Measurements from ENCODE around the gene CDK14.

The CDK14 gene

DNA sequence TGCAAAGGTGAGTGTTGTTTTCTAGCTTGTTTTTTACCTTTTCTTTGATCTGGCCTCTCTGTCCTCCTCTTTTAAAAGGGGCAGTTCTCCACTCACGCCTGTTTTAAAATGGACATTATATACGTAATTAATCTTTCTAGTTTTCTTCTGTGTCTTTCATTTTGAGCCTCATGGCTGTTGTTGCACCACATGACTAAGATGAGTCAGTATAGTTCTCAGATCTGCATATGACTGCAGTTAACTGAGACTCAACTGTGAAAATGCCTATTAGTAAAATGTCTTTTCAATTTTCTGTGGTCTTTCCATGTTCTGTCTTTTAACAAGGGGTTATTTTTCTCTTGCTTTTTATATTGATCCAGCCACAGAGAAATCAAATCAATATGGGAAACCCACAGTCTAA, 296.1 kb downstream of the CDK14 start:
- Histone ChIP-seq H3K9me3 (ENCODE audit: low read depth, low read length) (no peaks in the 10 kb centered on the region), H3K36me3 (ENCODE audit: insufficient read depth, low read length) (no peaks in the 10 kb centered on the region), H3K4me3 (no peak overlapping the region), H3K27ac (no peak overlapping the region), H3K9ac (ENCODE audit: insufficient read length) (no peak overlapping the region)
- TF ChIP-seq EZH2 (IDR thresholded peaks at IDR 0.05): no peak
- TF ChIP-seq POLR2AphosphoS5 (IDR thresholded peaks at IDR 0.05; ENCODE audit: borderline replicate concordance, low read depth, low read length): no peak
- no peak for TF ChIP-seq FOXP2 (optimal IDR thresholded peaks at IDR 0.05; ENCODE audit: control extremely low read depth, extremely low read length, insufficient read depth)
- no peak for DNase-seq (ENCODE audit: low read depth, low spot score)

DNA sequence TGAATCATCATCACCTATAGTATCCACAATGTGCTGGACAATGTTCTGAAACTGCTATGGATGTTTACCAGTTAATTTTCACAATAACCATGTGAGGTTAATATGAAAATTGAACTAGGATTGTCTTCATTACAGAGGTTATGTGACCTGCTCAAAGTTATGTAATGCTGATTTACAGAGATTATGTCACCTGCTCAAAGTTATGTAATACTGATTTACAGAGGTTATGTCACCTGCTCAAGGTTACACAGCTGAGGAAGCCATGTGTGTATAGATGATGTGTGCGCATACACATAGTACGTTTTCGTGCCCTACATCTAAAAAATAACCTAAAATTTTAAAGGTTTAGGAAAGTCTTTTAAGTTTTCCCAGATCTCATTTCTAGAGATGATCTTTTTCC, 298.0 kb downstream of the CDK14 start:
- H3K36me3 ChIP-seq (ENCODE audit: insufficient read depth, low read length): peaks cover 1% of the 10 kb centered on the region; the same call in 1 of the 2 replicates
- no peaks in the 10 kb centered on the region for H3K9me3 ChIP-seq (ENCODE audit: low read depth, low read length)
- no peak for TF ChIP-seq EZH2 (IDR thresholded peaks at IDR 0.05)
- no peak for TF ChIP-seq FOXP2 (optimal IDR thresholded peaks at IDR 0.05; ENCODE audit: control extremely low read depth, extremely low read length, insufficient read depth)
- no peak for TF ChIP-seq POLR2AphosphoS5 (IDR thresholded peaks at IDR 0.05; ENCODE audit: borderline replicate concordance, low read depth, low read length)
- DNase-seq (ENCODE audit: low read depth, low spot score): no peak
- H3K9ac ChIP-seq (ENCODE audit: insufficient read length): no peak overlapping the region
- H3K4me3 ChIP-seq: no peak overlapping the region
- H3K27ac ChIP-seq: no peak overlapping the region

DNA sequence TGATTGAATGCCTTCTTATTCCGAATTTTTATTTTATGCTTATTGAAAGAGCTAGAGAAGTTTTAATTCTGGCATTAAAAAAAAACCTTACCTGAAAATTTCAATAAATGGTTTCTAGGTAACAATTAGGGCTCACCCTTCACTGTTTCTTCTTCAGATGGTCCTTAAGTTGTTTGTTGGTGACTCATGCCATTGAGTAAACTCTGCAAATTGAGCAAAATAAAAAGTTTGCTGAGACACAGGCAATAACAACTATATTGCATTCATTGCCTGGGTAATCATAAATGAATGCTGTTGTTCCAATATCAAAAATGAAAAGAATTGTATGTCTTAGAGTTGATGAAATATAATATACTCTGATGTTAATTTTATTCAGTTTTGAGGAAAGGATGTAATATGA, 300.3 kb downstream of the CDK14 start:
- no peak for DNase-seq (ENCODE audit: low read depth, low spot score)
- Histone ChIP-seq H3K9me3 (ENCODE audit: low read depth, low read length) (no peaks in the 10 kb centered on the region), H3K27ac (no peak overlapping the region), H3K4me3 (no peak overlapping the region), H3K9ac (ENCODE audit: insufficient read length) (no peak overlapping the region), H3K36me3 (ENCODE audit: insufficient read depth, low read length) (peaks cover 23% of the 10 kb centered on the region)
- no peak for TF ChIP-seq FOXP2 (optimal IDR thresholded peaks at IDR 0.05; ENCODE audit: control extremely low read depth, extremely low read length, insufficient read depth)
- no peak for TF ChIP-seq EZH2 (IDR thresholded peaks at IDR 0.05)
- TF ChIP-seq POLR2AphosphoS5 (IDR thresholded peaks at IDR 0.05; ENCODE audit: borderline replicate concordance, low read depth, low read length): no peak

DNA sequence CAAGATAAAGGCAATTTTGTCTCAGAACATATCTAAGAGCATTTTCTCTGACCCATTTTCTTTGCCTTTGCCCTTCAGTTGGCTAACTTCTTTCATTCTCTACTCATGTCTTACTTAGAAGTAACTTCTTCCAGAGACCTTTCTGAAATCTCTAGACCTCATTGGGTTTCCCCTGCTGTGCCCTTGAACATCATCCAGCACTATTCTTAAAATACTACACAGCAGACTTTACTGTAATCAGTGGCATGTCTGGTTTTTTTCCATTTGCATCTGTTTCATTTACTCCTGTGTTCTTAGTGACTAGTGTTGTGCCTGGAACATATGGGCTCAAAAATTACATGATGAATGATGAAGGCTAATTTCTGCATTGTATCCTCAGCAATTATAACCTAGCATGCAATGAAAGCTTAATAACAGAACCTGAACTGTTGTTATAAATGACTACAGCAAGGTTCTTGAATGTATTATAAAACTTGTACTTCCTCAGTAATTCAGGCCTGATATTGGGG, 301.9 kb downstream of the CDK14 start:
- H3K27ac ChIP-seq: no peak overlapping the region
- H3K36me3 ChIP-seq (ENCODE audit: insufficient read depth, low read length): peaks cover 32% of the 10 kb centered on the region
- no peak overlapping the region for H3K4me3 ChIP-seq
- DNase-seq (ENCODE audit: low read depth, low spot score): no peak
- H3K9ac ChIP-seq (ENCODE audit: insufficient read length): no peak overlapping the region
- H3K9me3 ChIP-seq (ENCODE audit: low read depth, low read length): no peaks in the 10 kb centered on the region
- no peak for TF ChIP-seq EZH2 (IDR thresholded peaks at IDR 0.05)
- no peak for TF ChIP-seq POLR2AphosphoS5 (IDR thresholded peaks at IDR 0.05; ENCODE audit: borderline replicate concordance, low read depth, low read length)
- TF ChIP-seq FOXP2 (optimal IDR thresholded peaks at IDR 0.05; ENCODE audit: control extremely low read depth, extremely low read length, insufficient read depth): no peak

DNA sequence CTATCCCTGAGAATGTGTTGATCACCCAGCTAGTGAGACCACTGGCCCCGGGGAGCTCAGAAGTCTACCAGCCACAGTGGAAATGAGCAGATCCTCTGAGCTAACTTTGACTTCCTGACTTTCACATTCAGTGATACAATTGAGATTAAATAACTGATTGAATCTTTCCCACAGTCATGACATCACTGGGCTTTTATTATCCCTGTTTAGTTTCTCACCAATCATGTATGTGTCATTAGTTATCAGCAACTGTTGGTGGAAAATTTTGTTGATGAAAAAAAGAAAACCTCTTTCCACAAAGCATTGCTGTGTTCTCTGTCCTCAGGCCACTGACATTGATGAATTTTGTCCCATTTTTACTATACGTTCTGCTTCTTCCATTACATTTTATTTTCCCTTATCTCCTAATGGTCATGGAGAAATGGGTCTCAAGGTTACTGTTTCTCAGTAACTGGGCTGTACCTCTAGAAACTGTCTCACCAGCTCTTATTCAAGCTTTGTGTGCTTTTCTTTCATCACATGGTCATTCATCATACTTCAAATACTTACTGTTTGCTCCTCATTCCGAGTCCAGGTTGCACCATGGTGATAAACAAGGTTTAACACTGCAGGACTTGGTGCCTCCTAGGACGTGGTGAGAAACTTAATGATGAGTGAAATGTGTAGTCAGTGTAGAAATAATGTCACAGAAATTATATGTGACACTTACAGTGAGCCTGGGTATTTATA, 304.7 kb downstream of the CDK14 start:
- Histone ChIP-seq H3K36me3 (ENCODE audit: insufficient read depth, low read length) (peaks cover 32% of the 10 kb centered on the region), H3K9me3 (ENCODE audit: low read depth, low read length) (no peaks in the 10 kb centered on the region), H3K4me3 (no peak overlapping the region), H3K27ac (no peak overlapping the region), H3K9ac (ENCODE audit: insufficient read length) (no peak overlapping the region)
- TF ChIP-seq EZH2 (IDR thresholded peaks at IDR 0.05): no peak
- TF ChIP-seq POLR2AphosphoS5 (IDR thresholded peaks at IDR 0.05; ENCODE audit: borderline replicate concordance, low read depth, low read length): no peak
- no peak for TF ChIP-seq FOXP2 (optimal IDR thresholded peaks at IDR 0.05; ENCODE audit: control extremely low read depth, extremely low read length, insufficient read depth)
- no peak for DNase-seq (ENCODE audit: low read depth, low spot score)

DNA sequence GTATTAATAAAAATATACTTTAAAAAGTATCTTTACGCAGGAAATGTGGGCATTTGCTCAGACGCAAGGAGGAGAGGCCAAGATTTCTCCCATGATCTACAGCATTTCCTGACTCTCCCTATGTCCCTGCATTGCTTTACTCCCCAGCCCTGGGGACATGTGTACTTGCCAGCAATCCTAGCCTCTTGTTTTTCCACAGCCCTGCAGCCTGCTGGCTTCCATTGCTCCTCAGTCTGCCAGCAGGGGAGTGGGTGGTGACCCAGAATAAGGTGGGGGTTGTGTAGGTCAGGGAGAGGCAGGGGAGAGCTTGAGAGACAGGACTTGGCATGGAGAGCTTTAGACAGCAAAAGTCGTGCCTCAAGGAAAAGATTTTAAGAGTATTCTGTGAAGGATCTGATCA, 307.7 kb downstream of the CDK14 start:
- Histone ChIP-seq H3K4me3 (no peak overlapping the region), H3K9me3 (ENCODE audit: low read depth, low read length) (no peaks in the 10 kb centered on the region), H3K36me3 (ENCODE audit: insufficient read depth, low read length) (peaks cover 38% of the 10 kb centered on the region), H3K9ac (ENCODE audit: insufficient read length) (no peak overlapping the region), H3K27ac (no peak overlapping the region)
- DNase-seq (ENCODE audit: low read depth, low spot score): no peak
- TF ChIP-seq POLR2AphosphoS5 (IDR thresholded peaks at IDR 0.05; ENCODE audit: borderline replicate concordance, low read depth, low read length) (no peak), EZH2 (IDR thresholded peaks at IDR 0.05) (no peak), FOXP2 (optimal IDR thresholded peaks at IDR 0.05; ENCODE audit: control extremely low read depth, extremely low read length, insufficient read depth) (no peak)

DNA sequence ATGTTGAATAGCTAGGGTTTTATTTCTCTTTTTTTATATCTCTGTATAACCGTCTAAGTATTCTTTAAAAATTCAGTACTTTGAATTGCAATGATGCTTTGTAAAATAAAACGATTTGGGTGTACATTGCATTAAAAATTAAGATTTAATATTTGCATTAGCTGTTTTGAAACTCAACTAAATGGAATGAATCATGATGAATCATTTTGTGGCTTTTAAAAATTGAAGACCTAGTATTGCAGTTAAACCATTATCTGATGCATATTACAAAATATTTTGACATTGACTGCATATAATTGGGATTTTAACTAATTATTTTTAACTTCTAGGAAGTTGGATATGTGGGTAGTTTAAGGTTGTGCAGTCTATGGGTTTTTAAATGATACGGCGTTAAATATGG, 314.0 kb downstream of the CDK14 start:
- H3K36me3 ChIP-seq (ENCODE audit: insufficient read depth, low read length): peaks cover 14% of the 10 kb centered on the region
- no peak for TF ChIP-seq EZH2 (IDR thresholded peaks at IDR 0.05)
- TF ChIP-seq FOXP2 (optimal IDR thresholded peaks at IDR 0.05; ENCODE audit: control extremely low read depth, extremely low read length, insufficient read depth): no peak
- TF ChIP-seq POLR2AphosphoS5 (IDR thresholded peaks at IDR 0.05; ENCODE audit: borderline replicate concordance, low read depth, low read length): no peak
- H3K9ac ChIP-seq (ENCODE audit: insufficient read length): no peak overlapping the region
- no peaks in the 10 kb centered on the region for H3K9me3 ChIP-seq (ENCODE audit: low read depth, low read length)
- no peak for DNase-seq (ENCODE audit: low read depth, low spot score)
- H3K4me3 ChIP-seq: no peak overlapping the region
- H3K27ac ChIP-seq: no peak overlapping the region

DNA sequence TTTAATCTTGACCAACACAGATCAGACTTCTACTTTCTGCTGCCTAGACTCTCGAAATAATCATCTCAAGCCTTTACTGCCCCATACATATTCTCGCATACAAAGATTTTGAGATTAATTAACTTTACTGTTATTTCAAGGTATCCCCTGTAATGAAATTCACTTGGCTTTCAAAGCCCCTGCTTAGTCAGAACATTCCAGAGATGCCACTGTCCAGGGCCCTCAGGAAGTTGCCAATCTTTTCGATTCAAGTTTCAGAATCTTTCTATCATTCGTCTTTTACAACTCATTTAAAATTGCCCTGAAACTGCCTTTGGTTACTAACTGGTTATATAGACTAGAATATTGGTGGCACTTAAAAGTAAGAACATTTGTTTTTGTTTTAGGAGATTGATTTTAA, 320.2 kb downstream of the CDK14 start:
- H3K4me3 ChIP-seq: no peak overlapping the region
- no peak overlapping the region for H3K9ac ChIP-seq (ENCODE audit: insufficient read length)
- H3K36me3 ChIP-seq (ENCODE audit: insufficient read depth, low read length): peaks cover 9% of the 10 kb centered on the region
- DNase-seq (ENCODE audit: low read depth, low spot score): no peak
- no peaks in the 10 kb centered on the region for H3K9me3 ChIP-seq (ENCODE audit: low read depth, low read length)
- TF ChIP-seq FOXP2 (optimal IDR thresholded peaks at IDR 0.05; ENCODE audit: control extremely low read depth, extremely low read length, insufficient read depth): no peak
- no peak for TF ChIP-seq EZH2 (IDR thresholded peaks at IDR 0.05)
- TF ChIP-seq POLR2AphosphoS5 (IDR thresholded peaks at IDR 0.05; ENCODE audit: borderline replicate concordance, low read depth, low read length): no peak
- no peak overlapping the region for H3K27ac ChIP-seq

Data from SK-N-MC (cell line).